ENCODE results near the gene ZNF277.

The ZNF277 gene

DNA sequence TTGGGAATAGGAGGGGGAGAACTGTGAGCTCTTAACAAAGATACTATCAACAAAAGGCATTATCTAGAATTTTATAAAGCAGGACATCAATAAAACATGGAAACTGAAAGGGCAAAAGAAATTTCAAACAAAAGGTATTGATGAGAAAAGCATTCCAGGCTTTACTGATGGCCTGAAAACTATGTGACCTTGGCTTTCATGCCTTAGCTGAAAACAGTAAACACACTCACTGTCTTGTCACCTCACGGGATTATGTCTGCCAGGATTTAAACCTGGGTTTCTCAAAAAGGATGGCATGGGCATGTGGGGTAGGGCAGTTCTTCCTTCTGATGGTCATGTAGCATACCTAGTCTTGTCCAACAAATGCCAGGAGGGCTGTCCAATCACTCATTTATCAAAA lies 23.2 kb upstream of the ZNF277 start:
- no peak overlapping the region for H3K27ac ChIP-seq
- DNase-seq (ENCODE audit: low read depth, low spot score): no peak

DNA sequence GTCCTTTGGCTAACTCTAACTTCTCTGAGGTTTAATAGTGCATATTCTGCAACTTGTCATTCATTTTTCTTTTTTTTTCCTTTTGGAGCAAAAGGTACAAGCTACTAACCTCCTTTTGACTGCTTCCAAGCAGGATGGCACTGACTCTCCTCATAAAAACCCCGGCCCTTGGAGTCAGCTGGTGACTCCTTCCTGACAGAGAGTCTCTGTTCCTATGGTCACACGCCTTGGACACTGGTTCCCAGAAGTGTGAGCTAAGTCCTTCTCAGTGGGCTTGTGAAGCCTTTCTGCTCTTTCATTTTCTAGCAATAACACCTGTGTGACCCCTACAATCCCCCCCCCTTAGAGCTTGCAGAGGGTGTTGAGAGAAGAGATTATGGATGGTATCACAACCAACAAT lies 22.0 kb upstream of the ZNF277 start:
- H3K27ac ChIP-seq: no peak overlapping the region
- no peak for DNase-seq (ENCODE audit: low read depth, low spot score)

DNA sequence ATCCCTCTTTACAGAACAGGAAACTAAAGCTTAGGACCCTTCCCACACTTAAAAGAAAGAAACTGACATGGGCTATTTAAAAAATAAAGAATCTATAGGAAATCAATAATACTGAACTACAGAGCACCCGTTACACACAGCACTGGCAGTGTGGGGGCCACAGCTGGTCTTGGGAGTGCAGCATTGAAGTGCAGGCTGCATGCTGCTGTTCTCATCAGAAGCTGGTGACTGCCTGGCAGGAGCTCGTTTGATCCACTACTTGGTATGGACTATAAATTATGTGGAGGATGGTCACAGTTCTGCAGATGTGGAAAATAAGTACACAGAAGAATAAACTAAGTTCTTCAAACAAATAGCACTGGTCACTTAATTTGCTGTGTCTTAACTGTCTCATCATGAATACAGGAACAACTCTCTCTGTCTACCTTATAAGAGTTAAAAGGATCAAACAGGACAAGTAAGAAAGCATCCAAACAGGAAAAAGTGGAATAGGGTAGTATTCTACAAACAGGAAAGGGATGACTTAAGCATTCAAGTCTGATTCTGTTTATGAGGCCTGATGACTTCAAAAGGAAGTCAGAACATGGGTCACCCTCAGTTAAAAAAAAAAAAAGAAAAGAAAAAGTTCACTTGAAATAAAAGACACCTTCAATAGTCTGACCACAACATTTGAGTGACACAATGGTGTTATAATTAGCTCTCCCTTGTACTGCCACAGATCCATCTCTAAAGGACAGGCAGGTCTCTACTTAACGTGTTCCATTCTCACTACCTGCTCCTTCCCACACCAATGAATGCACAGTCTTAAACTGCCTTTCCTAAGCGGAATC lies 21.3 kb upstream of the ZNF277 start:
- DNase-seq (ENCODE audit: low read depth, low spot score): no peak
- no peak overlapping the region for H3K27ac ChIP-seq

DNA sequence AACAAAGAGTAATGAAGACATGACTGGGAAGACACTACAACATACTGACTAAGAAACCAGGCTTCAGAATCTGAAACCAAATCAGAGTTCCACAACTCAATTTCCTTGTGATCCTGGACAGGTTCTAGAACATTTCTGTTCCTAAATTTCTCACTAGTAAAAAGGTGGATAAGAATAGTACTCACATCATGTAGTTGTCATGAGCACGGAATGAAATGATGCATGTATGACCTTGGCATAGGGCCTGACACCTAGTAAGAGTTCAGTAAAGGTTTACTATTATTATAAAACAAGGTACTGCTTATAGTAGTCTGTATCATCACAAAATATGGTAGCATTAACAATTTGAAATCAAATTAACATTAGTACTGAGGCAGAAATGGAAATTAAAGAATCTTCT lies 20.2 kb upstream of the ZNF277 start:
- no peak for DNase-seq (ENCODE audit: low read depth, low spot score)
- no peak overlapping the region for H3K27ac ChIP-seq

DNA sequence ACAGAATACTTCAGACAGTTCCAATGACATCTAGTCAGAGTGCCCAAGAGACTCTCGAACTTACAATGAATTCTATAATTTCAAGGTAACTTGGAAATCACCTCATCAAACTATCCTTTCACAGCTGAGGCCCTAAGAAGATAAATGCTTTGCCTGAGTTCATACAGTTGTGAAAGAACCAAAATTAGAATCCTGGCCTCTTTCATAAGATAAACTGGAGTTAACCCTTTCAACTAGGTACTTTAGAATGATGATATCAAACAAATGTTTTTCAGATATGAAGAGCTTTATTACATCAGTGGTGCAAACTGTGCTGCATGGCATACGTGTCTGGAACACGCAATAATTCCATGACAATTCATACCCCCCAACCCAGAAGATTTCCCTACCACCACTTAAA lies 18.2 kb upstream of the ZNF277 start:
- H3K27ac ChIP-seq: no peak overlapping the region
- no peak for DNase-seq (ENCODE audit: low read depth, low spot score)

DNA sequence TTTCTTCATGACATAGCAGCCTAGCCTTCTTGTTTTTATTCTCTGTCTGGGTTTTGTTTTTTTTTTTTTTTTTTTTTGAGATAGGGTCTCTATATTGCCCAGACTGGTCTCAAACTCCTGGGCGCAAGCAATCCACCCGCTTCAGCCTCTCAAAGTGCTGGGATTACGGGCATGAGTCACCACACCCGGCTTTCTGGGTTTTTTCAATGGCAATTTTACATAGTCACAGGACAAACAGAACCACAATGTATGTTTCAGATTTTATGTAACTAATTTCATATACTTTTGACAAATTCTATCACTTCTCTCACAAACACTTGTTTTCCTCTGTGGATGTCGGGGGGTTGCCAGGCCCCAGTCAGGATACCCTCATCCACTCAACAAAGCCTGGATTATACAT lies 16.8 kb upstream of the ZNF277 start:
- no peak overlapping the region for H3K27ac ChIP-seq
- no peak for DNase-seq (ENCODE audit: low read depth, low spot score)

DNA sequence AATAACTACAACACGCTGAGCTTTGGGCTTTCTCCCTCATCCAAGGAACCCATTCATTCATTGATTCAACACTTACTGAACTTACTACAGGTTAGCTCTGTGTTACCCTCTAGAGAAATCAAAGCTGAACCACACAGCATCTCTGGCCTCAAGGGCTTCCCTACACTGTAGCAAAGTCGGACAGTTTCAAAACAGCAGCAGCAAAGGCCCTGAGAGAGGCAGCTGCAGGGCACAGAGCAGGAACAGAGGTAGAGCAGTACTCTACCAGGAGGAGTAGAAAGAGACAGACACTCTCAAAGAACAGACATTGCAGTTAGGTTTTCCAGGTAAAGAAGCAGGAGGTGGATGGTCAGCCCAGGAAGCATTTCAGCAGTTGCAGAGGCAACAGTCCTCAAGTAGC lies 16.4 kb upstream of the ZNF277 start:
- no peak overlapping the region for H3K27ac ChIP-seq
- DNase-seq (ENCODE audit: low read depth, low spot score): no peak

DNA sequence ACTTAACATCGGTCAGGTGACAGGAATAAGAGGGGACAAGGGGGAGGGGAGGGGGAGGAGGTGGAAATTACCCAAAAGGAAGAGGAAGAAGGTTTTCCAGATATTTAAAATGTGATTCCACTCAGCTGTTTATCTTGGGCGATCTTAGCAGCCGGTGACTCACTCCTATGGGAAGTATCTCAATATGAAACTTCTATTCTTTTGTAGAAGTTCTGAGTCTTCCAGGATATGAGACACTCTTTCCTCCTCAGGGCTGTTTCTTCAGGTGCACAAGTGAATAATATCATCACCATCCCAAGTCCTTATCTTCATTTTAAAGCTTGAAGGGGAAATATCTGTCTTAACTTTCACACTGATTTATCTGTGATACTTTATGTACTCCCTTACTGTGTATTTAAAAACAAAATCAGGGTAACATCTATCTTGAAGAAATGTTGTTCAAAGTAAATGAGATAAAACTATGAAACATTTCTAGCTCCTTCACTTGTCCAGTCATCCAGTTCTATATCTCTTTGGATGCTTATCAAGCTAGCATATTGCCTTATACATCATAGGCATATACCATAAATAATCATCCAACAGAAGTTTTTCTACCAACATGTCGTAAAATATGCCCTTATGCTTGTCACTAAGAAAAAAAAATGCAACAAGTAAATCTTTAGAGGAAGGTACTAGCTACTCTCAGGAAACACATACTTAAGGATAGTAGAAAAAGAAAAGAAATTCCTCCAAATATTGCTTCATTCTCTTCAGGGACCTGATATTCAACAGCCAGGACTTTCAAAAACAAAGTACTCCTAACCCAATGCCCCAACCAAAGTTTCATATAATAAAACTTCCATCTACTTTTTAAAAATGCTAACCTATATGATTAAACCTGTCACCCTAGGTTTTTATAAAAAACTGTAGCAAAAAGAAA lies 14.0 kb upstream of the ZNF277 start:
- peak overlapping the region; percentile 86 for H3K27ac ChIP-seq
- peak; percentile 69 for DNase-seq (ENCODE audit: low read depth, low spot score)

DNA sequence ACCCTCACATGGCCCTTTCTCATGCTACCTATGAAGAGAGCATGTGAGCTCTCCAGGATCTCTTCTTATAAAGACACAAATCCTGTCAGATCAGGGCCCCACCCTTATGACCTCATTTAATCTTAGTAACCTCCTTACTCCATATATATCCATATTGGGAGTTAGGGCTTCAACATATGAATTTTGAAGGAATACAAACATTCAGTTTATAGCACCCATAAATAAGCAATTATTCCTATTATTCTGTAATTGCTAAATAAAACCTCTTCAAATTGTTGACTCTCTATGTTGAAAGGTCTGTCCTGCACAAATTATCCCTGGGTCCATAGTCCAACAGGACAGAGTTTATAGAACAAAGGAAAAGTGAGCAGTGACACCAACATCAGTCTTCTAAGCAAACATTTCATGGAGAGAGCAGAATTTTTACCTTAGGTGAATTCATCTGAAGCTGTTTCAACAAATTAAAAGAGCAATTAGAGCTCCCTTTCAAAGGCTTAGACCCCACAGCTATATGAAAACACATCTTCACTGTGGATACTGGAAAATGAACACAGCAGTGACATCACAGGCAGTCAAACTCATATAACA lies 12.5 kb upstream of the ZNF277 start:
- H3K27ac ChIP-seq: peak overlapping the region; percentile 86
- DNase-seq (ENCODE audit: low read depth, low spot score): no peak

DNA sequence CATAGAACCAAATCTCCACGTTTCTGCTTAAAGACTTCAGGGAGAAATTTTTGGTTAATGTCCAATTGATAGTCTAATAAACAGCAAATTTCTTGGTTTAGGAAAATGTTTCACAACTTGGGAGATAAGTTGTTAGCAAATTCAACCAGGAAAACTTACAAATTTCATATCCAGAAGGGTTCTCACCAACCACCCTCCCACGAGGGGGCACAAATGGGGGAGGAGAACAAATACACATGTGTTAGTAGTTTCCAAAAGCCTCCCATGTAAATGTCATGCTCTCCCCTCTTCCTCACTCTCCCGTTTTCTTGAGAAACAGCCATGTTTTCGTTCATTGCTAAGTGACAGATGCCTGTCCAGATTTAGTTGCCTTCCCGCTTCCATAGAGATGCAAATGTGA lies 10.8 kb upstream of the ZNF277 start:
- DNase-seq (ENCODE audit: low read depth, low spot score): no peak

DNA sequence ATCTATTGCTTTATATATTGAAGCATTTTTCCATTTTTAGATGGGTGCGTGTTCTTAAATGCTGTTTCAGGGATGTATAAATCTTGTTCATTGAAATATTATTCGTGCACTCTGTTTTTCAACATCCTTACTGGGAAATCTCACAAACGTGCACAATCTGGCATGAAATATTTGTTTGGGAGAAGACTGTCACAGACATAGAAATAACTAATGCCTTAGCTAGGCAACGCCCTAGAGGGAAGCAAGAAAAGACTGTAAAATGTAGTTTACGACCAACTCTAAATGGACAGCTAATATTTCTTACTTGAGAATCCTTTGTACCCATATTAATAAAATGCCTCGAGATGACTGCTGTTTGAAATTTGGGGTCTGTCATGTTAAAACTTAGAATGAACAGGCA lies 9.2 kb upstream of the ZNF277 start:
- no peak for DNase-seq (ENCODE audit: low read depth, low spot score)
- H3K27ac ChIP-seq: no peak overlapping the region

More for the DNA sequence above, 10.8 kb upstream of the ZNF277 start:
- no peak overlapping the region for H3K27ac ChIP-seq

DNA sequence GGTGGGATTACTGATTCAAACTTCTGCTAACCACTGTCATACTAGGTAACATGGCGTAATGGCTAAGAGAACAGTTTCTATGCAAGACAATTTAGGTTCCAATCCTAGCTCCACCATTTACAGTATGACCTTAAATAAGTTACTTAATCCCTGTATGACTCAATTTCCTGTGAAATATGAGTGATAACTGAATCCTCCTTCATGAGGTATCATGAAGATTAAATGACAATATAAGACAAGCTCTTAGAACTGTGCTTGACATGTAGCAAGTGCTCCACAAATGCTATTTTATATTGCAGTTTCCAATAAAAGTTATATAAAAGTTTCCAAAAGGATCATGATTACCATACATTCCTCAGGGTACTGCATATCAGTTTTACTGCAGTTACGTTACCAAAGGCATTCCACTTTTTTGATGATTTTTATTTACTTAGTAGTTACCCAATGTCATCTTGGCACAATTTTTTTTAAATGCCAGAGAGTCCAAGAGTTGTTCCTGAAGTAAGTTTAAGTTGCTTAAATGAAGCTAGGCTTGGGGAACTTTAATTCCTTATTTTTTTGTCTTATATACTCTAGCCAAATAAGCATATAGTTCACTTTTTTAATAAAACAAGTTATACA lies 7.3 kb upstream of the ZNF277 start:
- H3K27ac ChIP-seq: peak overlapping the region; percentile 72
- DNase-seq (ENCODE audit: low read depth, low spot score): no peak

DNA sequence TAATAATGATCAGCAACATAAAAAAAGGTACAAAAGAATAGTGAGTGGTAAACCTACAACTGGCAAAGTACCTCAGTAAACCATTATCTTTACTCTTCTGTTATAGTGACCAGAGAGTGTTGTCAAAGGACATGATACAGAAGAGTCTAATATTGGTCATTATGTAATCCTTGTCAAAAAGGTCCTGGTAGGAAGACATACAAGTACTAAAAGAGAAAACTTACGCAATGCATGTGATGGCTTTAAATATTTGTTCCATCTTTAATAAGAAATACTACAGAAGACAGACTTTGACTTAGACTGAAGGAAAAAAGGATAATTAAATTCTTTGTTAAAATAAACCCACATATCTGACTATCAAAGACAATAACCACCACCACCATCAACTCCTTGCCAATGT lies 6.8 kb upstream of the ZNF277 start:
- H3K27ac ChIP-seq: peak overlapping the region; percentile 72
- no peak for DNase-seq (ENCODE audit: low read depth, low spot score)

DNA sequence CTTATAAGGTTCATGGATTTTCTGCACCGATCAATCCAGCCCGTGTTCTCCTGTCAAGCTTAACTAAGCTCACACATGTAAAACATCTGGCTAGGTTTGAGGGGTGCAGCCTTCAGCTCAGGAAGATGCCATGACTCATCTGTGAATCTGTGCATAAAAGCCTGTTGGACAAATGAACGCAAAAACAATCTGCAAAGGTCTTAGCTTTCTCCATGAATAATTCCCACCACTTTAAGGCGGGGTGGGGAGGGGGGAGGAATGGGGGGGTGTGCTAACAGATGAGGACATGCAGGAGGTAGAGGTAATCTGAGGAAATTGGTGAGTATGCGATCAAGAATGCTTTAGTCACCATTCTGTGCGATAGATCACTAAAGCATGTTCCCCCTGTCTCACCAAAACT lies 5.1 kb upstream of the ZNF277 start:
- peak; percentile 40 for DNase-seq (ENCODE audit: low read depth, low spot score)
- H3K27ac ChIP-seq: peak overlapping the region; percentile 72

DNA sequence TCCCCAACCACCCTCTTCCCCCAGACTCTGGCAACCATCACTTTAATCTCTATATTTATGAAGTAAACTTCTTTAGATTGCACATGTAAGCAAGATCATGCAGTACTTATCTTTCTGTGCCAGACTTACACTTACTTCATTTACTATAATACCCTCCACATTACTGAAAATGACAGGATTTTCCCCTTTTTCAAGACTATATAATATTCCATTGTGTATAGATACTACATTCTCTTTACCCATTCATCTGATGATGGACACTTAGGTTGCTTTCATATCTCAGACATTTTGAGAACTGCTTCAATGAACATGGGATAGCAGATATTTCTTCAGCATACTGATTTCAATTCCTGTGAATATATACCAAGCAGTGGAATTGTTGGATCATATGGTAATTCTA lies 4.7 kb upstream of the ZNF277 start:
- H3K27ac ChIP-seq: peak overlapping the region; percentile 72
- no peak for DNase-seq (ENCODE audit: low read depth, low spot score)

DNA sequence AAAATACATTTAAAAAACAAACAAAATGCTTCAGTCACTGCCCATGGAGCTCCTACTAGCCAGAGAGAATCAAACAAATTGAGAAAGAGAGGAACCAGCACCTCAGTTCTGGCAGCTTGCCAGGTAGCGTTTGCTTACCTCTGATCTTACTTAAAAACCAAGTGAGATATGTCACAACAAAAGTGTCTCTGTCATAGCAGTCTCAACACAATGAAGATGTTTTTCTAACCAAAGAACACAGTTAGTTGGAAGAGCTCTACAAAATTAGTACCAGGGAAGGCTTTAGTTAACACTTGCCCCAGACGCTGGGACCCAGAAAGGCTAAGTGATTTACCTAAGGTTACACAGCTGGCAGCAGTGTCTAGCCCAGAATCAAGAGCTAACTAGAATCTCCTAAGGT lies 3.7 kb upstream of the ZNF277 start:
- H3K27ac ChIP-seq: peak overlapping the region; percentile 72
- DNase-seq (ENCODE audit: low read depth, low spot score): no peak

DNA sequence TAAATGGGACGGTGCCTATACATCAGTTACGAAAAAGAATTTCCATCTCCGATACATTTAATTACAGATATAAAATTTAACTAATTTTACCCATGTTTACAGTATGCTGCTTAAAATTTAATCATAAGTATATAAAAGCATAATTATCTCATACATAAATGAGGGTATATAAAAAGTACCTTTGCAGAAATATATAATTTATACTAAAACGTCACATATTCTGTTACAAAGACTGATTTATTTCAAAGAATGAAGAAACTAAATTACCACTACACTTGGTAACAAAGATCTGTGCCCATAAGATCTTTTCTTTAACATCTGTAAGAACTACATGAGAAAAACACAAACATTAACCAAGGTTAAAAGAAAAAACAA lies 3.1 kb upstream of the ZNF277 start:
- H3K27ac ChIP-seq: peak overlapping the region; percentile 72
- no peak for DNase-seq (ENCODE audit: low read depth, low spot score)

DNA sequence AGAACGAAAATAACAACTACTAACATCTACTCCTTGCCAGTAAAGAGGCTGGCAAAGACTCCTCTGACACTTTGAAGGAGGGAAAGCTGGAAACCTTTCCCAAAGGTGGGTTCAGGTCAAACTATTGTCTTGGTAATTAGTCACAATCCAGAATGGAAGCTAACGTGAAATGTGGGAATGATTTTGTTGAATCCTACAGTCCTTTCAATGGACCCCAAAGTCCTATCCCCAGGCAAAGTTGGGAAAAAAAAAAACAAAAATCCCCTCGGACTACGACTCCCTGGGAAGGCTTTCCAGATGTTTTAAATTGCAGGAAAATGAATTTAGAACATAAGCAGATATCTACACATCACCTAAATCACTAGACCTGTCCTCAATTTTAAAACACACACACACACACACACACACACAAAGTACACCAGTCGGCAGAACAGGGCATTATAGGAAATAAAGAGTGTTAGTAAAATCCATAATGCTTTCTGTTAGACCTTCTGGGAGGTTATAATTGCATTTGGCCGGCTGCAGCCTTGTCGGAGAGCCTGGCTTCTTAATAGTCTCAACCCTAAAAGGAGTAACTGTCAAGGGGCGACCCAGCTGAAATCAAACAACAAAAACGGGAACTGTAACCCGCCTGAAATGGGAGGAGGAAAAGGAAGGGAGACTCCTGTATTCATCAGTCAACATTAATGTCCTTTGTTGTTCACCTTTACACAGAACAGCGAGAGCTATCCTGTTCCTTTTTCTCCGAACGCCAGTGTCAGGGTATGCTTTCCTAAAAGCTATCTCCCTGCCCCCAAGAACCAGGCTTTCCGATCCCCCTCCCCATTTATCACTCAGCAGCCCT lies 1.8 kb upstream of the ZNF277 start:
- no peak for DNase-seq (ENCODE audit: low read depth, low spot score)
- H3K27ac ChIP-seq: peak overlapping the region; percentile 72

DNA sequence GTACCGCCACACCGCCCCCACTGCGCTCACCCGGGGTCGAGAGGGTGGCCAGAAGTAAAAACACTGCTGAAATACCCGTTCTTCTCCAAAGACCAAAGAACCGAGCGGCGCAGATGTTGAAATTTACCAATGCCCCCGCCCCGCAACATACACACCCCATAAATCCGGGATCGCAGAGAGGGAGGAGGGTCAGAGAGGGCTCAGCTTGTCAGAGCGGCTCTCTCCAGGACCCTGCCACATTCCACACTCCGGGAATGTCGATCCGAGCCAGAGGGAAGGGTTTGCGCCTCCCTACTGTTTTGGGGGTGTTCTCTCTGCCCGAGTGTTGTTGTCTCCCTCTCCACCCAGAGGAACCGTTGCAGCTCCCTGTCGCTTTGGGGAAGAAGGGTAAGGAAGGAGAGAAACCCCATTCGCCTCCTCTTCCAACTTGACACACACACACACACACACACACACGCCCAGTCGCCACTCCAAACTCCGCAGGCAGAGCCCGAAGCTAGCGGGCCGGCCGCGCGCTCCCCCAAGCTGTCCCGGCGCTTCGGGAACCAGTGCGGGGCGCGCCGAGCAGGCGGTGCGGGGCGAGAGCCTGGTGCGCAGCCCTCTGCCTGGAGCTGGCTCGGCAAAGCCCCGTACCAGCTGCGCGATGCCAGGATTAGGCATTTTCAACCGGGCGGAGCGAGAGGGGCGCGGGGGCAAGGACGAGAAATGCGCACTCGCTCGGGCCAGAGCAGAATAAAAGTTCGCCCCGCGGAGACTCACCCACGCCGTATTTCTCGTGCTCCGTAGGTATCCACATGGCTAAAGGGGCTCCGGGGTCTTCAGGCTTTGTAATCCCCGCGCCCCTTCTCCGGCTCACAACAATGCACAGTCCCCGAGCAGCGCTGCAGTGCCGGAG lies 905 bp upstream of the ZNF277 start:
- H3K27ac ChIP-seq: peak overlapping the region; percentile 72
- DNase-seq (ENCODE audit: low read depth, low spot score): no peak
